HepG2 (cell line): Measurements from ENCODE around the gene TCAP. TPM values are rescaled to one million over a fixed set of nuclear protein-coding genes. Genes with fewer than 3 reads are reported as not detected.
A peak's percentile ranks its signal among the peaks of the same experiment; 100 is the strongest.

ENCODE experiments used
- ETV6 ChIP-seq: sonication (generic); formaldehyde crosslinking; conservative IDR thresholded peaks from 2 replicates; pipeline ENCODE4 v1.4.0; 2020; ENCODE audit warnings: missing genetic modification reagents
- ISL2 ChIP-seq: sonication (generic); formaldehyde crosslinking; IDR thresholded peaks from 2 replicates; pipeline ENCODE4 v1.5.0; 2020; ENCODE audit warnings: missing genetic modification reagents
- MTA3 ChIP-seq: sonication (generic); formaldehyde crosslinking; IDR thresholded peaks from 2 replicates; pipeline ENCODE4 v1.4.0; 2020; ENCODE audit warnings: missing genetic modification reagents
- NFYB ChIP-seq: sonication (generic); formaldehyde crosslinking; IDR thresholded peaks from 2 replicates; pipeline ENCODE4 v1.4.0; 2020; ENCODE audit warnings: missing genetic modification reagents
- NFYC ChIP-seq: IDR thresholded peaks from 2 replicates; pipeline ENCODE4 v1.6.1; 2016; ENCODE audit warnings: missing genetic modification reagents, missing compliant biosample characterization
- NONO ChIP-seq, 2 experiments: fragments of 450-650 bp in 1 of 2; sonication (generic) in 1 of 2; formaldehyde crosslinking in 1 of 2; IDR thresholded peaks in 1 of 2; conservative IDR thresholded peaks in 1 of 2; 2 replicates each; pipeline versions ENCODE4 v1.6.1 to v1.8.0; 2017 to 2022; ENCODE audit warnings: mild to moderate bottlenecking in 1 of 2, missing genetic modification reagents in 1 of 2, moderate library complexity in 1 of 2
- RBFOX2 ChIP-seq: fragments of 200-400 bp; formaldehyde crosslinking; IDR thresholded peaks from 2 replicates; pipeline ENCODE4 v1.6.1; 2017; ENCODE audit warnings: low read depth, mild to moderate bottlenecking, low read length
- SIX4 ChIP-seq: sonication (generic); formaldehyde crosslinking; IDR thresholded peaks from 2 replicates; pipeline ENCODE4 v1.4.0; 2020; ENCODE audit warnings: missing genetic modification reagents
- XBP1 ChIP-seq: sonication (generic); formaldehyde crosslinking; IDR thresholded peaks from 2 replicates; pipeline ENCODE4 v1.5.0; 2020; ENCODE audit warnings: missing genetic modification reagents
- ZC3H4 ChIP-seq: sonication (generic); formaldehyde crosslinking; IDR thresholded peaks from 2 replicates; pipeline ENCODE4 v1.4.0; 2020; ENCODE audit warnings: missing genetic modification reagents, borderline replicate concordance
- ZNF138 ChIP-seq: sonication (generic); formaldehyde crosslinking; IDR thresholded peaks from 2 replicates; pipeline ENCODE4 v1.5.0; 2020; ENCODE audit warnings: mild to moderate bottlenecking, low read depth, missing genetic modification reagents
- ZNF264 ChIP-seq: sonication (generic); formaldehyde crosslinking; IDR thresholded peaks from 2 replicates; pipeline ENCODE4 v1.4.0; 2020; ENCODE audit warnings: missing genetic modification reagents
- ZNF44 ChIP-seq: sonication (generic); formaldehyde crosslinking; IDR thresholded peaks from 2 replicates; pipeline ENCODE4 v1.5.1; 2020; ENCODE audit warnings: mild to moderate bottlenecking, missing genetic modification reagents
- ZNF768 ChIP-seq: sonication (generic); formaldehyde crosslinking; IDR thresholded peaks from 2 replicates; pipeline ENCODE4 v1.4.0; 2020; ENCODE audit warnings: missing genetic modification reagents
- ZSCAN9 ChIP-seq: IDR thresholded peaks from 2 replicates; pipeline ENCODE4 v1.6.1; 2016; ENCODE audit warnings: borderline replicate concordance
- polyA plus RNA-seq, 8 experiments: library from polyadenylated mRNA; depleted of rRNA in 3 of 8; stranded (reverse) in 7 of 8; unstranded in 1 of 8; fragments of >200 nt; fragmentation: Illumina TruSeq in 4 of 8; extraction: Trizol in 4 of 8; gene quantifications; 2 replicates each; pipeline versions ENCODE4 v1.2.1 to v1.2.3, GENCODE V29; 2011 to 2016; ENCODE audit warnings: low read depth in 4 of 8, missing spikeins in 1 of 8, mixed read lengths in 1 of 8; ENCODE audit not compliant: insufficient read depth in 1 of 8
- total RNA-seq, 5 experiments: library from RNA; depleted of rRNA; stranded (reverse); fragments of >200 nt; fragmentation: Illumina TruSeq; extraction: Trizol; gene quantifications; 2 replicates each; pipeline ENCODE4 v1.2.3, GENCODE V29; 2016; ENCODE audit warnings: low read depth in 1 of 5
- TF ChIP-seq, protein P1 (sequence below), 2 experiments: fragments of 450-650 bp in 1 of 2; sonication (generic) in 1 of 2; formaldehyde crosslinking in 1 of 2; IDR thresholded peaks; 2 replicates each; pipeline versions ENCODE4 v1.6.1 to v1.8.0; 2016 to 2022; ENCODE audit warnings: antibody characterized with exemption in 1 of 2, mild to moderate bottlenecking in 1 of 2, missing genetic modification reagents in 1 of 2
- TF ChIP-seq, protein P2 (sequence below): sonication (generic); formaldehyde crosslinking; IDR thresholded peaks from 2 replicates; pipeline ENCODE4 v1.4.0; 2020; ENCODE audit warnings: missing genetic modification reagents

The TCAP gene
- total and polyA plus RNA-seq, 2 of the 13 experiments (the other 11 are each of a cell fraction or from before 2014, with no cell fraction given): 0.24 to 0.65 TPM

DNA sequence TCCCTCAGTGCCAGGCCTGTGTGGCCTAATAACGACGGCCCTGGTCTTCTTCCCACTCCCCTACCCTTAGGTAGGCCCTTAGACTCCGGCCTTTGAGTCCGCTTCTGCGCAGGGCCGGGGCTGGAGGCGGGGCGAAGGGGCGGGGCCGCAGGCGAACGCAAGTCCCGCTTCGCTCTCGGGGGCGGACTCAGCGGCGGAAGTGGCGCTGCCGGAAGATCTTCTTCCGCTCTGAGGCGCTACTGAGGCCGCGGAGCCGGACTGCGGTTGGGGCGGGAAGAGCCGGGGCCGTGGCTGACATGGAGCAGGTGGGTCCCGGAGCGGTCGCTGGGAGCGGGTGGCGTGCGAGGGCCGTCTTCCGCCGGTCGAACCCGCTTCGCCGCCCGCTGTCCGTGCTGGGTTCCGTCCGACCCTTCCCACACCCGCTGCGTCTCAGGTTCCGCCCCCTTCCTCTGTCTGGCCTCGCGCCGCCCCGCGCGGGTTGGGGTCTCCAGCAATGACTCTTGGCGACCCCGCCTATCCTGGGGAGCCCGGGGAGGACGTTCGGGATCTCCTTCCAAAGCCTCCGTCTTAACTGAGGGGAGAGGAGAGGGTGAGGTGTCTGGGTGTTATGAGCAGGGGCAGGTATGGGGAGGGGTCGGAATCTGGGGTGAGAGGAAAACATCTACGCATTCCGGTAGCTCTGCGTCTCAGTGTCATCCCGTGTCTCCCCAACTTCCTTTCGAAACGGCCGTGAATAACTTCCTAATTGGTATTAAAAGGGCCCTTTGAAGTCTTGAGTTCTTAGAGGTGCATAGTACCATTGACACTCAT is 28.0 kb upstream of the TCAP start, which contains the start of gene STARD3 (continued):
- TF ChIP-seq NONO (IDR thresholded peaks at IDR 0.05) (no peak), NONO (CRISPR knock-in tag; conservative IDR thresholded peaks at IDR 0.05) (peak; percentile 72; the same call in 1 of the 2 replicates), ZNF264 (CRISPR knock-in tag) (0 out of 2 replicates have a peak, but pooled peaks have one; percentile 62), ZNF44 (0 out of 2 replicates have a peak, but pooled peaks have one; percentile 10), ETV6 (CRISPR knock-in tag) (peak; percentile 85), NFYB (CRISPR knock-in tag) (peak; percentile 47), RBFOX2 (peak; percentile 95), ZC3H4 (0 out of 2 replicates have a peak, but pooled peaks have one; percentile 29), ISL2 (CRISPR knock-in tag) (peak; percentile 51; the same call in 1 of the 2 replicates), SIX4 (CRISPR knock-in tag) (0 out of 2 replicates have a peak, but pooled peaks have one; percentile 37), ZNF138 (CRISPR knock-in tag) (peak; percentile 63; the same call in 1 of the 2 replicates), ZNF768 (CRISPR knock-in tag) (peak; percentile 80), ZSCAN9 (CRISPR knock-in tag) (0 out of 2 replicates have a peak, but pooled peaks have one; percentile 58), NFYC (0 out of 2 replicates have a peak, but pooled peaks have one; percentile 40), MTA3 (CRISPR knock-in tag) (no peak), XBP1 (CRISPR knock-in tag) (0 out of 2 replicates have a peak, but pooled peaks have one; percentile 43)
- TF ChIP-seq, protein P1, sequence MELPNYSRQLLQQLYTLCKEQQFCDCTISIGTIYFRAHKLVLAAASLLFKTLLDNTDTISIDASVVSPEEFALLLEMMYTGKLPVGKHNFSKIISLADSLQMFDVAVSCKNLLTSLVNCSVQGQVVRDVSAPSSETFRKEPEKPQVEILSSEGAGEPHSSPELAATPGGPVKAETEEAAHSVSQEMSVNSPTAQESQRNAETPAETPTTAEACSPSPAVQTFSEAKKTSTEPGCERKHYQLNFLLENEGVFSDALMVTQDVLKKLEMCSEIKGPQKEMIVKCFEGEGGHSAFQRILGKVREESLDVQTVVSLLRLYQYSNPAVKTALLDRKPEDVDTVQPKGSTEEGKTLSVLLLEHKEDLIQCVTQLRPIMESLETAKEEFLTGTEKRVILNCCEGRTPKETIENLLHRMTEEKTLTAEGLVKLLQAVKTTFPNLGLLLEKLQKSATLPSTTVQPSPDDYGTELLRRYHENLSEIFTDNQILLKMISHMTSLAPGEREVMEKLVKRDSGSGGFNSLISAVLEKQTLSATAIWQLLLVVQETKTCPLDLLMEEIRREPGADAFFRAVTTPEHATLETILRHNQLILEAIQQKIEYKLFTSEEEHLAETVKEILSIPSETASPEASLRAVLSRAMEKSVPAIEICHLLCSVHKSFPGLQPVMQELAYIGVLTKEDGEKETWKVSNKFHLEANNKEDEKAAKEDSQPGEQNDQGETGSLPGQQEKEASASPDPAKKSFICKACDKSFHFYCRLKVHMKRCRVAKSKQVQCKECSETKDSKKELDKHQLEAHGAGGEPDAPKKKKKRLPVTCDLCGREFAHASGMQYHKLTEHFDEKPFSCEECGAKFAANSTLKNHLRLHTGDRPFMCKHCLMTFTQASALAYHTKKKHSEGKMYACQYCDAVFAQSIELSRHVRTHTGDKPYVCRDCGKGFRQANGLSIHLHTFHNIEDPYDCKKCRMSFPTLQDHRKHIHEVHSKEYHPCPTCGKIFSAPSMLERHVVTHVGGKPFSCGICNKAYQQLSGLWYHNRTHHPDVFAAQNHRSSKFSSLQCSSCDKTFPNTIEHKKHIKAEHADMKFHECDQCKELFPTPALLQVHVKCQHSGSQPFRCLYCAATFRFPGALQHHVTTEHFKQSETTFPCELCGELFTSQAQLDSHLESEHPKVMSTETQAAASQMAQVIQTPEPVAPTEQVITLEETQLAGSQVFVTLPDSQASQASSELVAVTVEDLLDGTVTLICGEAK (IDR thresholded peaks at IDR 0.05): peak; percentile 70
- TF ChIP-seq, protein P1 (CRISPR knock-in tag; IDR thresholded peaks at IDR 0.05): peak; percentile 62
- TF ChIP-seq, protein P2, sequence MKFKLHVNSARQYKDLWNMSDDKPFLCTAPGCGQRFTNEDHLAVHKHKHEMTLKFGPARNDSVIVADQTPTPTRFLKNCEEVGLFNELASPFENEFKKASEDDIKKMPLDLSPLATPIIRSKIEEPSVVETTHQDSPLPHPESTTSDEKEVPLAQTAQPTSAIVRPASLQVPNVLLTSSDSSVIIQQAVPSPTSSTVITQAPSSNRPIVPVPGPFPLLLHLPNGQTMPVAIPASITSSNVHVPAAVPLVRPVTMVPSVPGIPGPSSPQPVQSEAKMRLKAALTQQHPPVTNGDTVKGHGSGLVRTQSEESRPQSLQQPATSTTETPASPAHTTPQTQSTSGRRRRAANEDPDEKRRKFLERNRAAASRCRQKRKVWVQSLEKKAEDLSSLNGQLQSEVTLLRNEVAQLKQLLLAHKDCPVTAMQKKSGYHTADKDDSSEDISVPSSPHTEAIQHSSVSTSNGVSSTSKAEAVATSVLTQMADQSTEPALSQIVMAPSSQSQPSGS (CRISPR knock-in tag): peak; percentile 18; the same call in 1 of the 2 replicates
